Activated CD8-positive, alpha-beta memory T cell treated with anti-CD3 and anti-CD28 coated beads, Interleukin-2, amount 50 U/mL, for 4 hours (primary cell): Measurements from ENCODE around the gene PLAGL2.

Source experiments
- DNase-seq: peaks from one replicate; pipeline ENCODE4 v3.0.0-alpha.2; 2020

Gene PLAGL2

DNA sequence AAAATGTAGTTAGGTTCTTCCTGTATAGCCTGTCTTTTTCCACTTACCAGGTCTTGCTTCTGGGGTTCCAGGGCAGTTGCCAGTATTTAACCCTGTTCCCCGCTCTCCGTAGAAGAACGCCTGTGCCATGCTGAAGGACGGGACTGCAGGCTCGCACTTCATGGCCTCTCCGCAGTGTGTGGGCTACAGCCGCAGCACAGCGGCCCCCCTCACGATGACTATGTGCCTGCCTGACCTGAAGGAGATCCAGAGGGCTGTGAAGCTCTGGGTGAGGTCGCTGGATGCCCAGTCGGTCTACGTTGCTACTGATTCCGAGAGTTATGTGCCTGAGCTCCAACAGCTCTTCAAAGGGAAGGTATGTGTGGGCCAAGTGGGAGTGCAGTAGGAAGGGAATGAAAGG lies 23.2 kb upstream of the PLAGL2 start:
- DNase-seq = no peak

DNA sequence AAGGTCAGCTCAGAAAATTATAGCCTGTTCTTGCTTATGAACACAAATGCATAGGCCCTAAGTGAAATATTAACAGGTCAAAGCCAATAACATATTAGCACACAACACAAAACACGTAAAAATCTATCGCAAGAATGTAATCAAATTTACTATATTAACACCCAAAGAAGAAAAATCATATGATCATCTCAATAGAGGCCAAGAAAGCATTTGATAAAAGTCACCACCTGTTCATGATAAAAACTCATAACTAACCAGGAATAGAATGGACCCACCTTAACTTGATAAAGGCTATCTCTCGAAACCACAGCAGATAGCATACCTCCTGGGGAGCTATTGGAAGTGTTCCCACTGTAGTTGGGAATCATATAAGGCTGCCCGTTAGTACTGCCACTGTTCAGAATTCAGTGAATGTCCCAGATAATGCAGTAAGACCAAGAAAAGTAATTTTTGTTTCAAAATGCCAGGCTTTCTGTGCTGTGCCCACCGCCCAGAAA lies 21.8 kb upstream of the PLAGL2 start:
- DNase-seq = no peak

DNA sequence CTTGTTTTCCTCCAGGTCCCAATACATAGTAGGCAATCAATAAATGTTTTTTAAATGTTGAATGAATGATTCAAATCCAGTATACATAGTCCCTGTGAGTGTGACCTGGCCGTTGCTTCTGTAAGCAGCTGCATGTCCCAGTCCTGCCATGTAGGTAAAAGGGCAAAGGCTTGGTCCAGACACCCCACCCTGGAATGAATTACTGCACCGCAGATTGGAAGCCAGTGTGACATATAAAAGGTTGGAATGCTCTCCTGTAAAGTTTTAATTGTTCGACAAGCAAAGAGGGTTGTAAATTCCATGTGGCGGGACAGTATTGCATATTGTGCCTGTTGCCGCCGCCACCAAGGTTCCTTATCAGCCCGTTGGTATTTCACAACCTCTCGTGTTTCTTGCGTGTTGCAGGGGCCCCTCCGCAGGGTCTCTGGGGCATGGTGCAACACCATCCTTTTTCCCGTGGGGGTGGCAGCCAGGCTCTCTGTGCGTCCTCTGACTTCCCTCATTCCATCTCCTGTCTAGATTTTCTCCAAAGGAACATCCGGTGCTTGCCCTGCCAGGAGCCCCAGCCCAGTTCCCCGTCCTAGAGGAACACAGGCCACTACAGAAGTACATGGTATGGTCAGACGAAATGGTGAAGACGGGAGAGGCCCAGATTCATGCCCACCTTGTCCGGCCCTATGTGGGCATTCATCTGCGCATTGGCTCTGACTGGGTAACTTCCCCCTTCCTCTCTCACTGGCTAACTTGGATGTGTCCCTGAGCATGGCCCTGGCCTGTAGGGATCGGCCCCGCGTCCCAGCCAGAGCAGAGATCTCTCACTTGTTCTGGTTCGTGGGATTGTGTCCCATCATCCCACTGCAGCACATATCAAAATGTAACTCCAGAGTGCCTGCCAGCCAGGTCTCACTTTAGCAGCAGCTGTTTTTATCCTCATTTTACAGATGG lies 20.5 kb upstream of the PLAGL2 start:
- no peak for DNase-seq

DNA sequence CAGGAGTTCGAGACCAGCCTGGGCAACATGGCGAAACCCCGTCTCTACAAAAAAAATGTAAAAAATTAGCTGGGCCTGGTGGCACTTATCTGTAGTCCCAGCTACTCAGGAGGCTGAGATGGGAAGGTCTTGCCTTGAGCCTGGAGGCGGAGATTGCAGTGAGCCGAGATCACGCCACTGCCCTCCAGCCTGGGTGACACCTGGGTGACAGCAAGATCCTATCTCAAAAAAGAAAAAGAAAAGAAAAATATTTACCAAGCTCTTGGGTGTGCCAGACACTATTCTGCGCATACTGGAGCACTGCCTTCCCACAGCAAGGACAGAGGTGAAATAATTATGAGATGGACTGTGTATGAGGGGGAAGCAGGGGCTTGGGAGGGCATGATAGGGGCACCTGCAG lies 19.8 kb upstream of the PLAGL2 start:
- DNase-seq = no peak

DNA sequence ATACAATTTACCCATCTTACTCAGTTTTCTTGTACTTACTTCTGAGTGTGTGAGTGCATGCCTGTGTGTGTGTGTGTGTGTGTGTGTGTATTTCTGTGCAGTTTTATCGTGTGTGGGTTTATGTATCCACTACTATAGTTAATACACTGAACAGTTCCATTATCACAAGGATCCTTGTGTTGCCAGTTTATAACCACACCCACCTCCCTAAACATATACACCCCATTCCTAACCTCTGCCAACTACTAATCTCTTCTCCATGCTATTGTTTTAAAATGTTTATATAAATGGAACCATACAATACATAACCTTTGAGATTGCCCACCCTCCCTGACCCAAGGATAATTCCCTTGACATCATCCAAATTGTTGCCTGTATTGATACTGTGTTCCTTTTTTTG lies 18.8 kb upstream of the PLAGL2 start:
- DNase-seq = no peak

DNA sequence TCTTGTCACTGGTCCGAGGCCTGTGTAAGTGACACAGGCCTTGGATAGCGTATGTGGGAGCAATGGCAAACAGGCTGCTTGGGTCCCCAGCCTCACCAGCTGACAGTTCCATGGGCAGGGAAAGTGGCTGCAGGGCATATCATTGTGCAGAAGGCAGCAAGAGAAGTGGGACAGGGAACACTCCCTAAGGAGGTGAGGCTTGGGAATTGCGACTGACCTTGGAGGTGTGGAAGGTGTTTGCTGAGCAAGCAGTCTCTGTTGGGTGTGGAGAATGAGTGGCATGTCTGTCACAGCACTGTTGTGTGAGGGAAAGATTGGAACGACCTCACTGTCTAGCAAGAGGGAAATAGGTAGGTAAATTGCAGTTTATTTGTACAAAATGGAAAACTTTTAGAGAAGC lies 16.9 kb upstream of the PLAGL2 start:
- DNase-seq = no peak

DNA sequence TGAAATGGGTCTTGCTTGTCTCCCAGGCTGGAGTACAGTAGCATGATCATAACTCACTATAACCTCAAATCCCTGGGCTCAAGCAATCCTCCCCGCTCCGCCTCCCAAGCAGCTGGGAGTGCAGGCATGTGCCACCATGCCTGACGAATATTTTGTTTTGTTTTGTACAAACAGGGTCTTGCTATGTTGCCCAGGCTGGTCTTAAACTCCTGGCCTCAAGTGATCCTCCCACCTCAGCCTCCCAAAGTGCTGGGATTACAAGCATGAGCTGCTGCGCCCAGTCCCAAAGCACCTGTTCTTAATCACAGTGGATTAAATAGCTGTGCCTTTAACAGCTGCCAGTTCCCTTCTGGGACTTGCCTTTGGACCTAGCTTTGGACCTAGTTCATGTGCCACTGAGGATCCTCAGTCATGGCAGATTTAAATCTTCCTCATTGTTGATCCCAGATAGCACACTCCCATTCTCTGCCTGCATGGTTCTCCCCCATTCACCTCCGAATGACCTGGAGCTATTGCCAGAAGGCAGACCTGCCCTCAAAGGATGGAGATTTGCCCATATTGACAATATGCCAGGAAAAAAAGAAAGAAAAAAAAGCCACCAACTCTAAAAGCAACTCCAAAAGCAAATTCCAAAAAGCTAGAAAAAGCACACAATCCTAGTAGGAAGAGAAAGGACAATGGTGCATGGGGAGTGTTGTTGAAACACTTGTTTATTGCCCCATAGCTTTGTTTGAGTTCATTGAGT lies 10.8 kb upstream of the PLAGL2 start:
- no peak for DNase-seq

DNA sequence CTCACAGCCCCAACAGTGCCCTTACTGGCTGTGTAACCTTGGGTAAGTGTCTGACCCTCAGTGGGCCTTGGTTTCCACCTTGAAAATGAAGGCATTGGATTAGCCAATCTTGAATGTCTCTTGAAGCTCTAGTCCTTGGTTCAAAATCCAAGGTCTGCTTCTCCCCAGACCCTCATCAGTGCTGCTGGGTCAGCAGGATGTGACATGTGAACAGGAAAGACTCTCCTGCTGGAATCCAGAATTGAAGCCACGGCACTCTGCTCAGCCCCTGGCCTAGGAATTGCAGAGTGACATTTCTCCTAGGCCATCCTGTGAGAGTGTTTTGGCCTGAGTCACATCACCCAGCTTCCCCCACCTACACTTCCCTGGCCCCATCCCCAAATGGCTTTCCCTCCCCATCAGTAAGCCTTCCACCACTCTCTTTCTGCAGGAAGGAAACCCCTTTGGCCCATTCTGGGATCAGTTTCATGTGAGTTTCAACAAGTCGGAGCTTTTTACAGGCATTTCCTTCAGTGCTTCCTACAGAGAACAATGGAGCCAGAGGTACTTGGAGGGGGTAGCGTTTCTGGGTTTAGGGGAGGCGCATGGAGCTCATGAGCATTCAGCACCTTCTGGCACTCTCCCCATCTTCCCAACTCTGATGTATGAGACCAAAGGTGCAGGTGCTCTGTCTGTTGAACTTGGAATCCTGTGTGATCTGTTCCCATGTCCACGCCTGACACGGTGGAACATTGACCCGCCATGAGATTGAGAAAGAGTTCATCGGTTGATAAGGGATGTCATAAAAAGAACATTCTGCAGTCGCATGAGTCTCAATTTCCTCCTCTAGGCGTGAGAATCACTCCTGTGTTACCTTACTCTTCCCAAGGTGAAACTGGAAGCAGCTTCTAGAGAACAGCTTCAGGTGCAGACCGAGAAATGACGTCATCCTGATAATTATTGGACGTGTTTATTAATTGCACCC lies 8.9 kb upstream of the PLAGL2 start:
- no peak for DNase-seq

DNA sequence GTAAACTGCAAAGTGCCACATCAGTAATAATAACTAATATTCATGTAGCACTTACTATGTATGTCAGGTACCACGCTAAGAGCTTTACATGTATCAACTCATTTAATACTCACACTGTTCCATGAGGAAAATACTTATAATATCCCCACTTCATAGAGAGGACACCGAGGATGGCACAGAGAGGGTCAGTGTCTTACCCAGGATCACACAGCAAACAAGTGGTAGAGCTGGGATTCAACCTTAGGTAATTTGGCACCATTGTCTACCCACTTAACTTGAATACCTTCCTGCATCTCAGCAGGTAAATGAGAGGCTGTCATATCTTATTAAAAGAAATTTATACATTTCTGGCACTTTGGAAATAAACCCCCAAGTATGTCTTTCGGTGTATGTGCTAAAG lies 8.2 kb upstream of the PLAGL2 start:
- no peak for DNase-seq

DNA sequence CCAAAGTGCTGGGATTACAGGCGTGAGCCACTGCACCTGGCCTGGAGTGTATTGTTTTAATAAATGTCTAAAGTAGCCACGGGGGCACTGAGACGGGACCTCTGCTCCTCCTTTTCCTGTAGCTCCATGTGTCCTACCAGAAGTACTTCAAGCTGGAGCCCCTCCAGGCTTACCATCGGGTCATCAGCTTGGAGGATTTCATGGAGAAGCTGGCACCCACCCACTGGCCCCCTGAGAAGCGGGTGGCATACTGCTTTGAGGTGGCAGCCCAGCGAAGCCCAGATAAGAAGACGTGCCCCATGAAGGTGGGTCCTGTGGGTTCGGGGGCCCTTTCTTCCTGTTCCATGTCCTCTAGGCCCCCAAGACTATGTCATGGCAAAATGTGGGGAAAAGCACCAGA lies 7.6 kb upstream of the PLAGL2 start:
- no peak for DNase-seq

DNA sequence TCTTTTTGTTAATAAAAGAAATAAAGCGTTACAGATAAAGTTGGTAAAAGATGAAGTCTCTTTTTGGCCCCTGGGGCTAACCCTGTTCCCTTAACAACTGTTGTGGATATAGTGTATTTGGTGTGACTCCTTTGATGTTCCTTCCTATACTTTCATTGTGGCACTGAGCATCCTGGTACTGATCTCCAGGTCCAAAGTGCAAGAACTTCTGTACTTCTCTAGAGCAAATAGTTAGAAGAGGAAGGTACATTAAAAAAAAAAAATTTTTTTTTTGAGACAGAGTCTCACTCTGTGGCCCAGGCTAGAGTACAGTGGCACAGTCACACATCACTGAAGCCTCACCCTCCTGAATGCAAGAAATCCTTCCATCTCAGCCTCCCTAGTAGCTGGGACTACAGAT lies 6.3 kb upstream of the PLAGL2 start:
- DNase-seq = no peak

DNA sequence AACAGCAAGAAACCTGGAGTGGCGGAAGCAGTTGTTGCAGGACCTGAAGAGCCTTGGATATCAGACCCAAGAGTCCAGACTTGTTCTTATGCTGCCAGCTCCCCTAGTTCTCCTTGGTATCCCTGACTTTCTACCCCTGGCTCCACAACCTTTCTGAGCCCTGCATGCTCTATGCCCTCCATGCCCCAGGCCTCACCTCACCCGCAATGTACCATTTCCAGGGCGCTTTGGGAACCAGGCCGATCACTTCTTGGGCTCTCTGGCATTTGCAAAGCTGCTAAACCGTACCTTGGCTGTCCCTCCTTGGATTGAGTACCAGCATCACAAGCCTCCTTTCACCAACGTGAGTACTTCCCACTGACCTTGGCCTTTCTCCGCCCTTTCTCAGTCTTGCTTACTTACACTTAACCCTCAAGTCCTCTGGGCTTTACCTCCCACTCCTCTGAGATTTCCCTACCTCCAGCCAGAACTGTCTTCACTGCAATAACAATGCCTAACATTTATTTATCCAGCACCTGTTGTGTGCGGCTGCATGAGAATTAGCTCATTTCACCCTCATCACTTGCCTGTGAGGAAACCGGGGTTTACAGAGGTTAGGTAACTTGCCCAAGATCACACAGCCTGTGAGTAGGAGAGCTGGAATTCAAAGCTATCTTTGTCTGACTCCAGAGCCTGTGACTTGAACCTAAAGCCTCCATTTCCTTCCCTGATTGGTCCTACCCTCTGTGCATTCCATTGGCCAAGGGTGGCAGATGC lies 2.5 kb upstream of the PLAGL2 start:
- no peak for DNase-seq

DNA sequence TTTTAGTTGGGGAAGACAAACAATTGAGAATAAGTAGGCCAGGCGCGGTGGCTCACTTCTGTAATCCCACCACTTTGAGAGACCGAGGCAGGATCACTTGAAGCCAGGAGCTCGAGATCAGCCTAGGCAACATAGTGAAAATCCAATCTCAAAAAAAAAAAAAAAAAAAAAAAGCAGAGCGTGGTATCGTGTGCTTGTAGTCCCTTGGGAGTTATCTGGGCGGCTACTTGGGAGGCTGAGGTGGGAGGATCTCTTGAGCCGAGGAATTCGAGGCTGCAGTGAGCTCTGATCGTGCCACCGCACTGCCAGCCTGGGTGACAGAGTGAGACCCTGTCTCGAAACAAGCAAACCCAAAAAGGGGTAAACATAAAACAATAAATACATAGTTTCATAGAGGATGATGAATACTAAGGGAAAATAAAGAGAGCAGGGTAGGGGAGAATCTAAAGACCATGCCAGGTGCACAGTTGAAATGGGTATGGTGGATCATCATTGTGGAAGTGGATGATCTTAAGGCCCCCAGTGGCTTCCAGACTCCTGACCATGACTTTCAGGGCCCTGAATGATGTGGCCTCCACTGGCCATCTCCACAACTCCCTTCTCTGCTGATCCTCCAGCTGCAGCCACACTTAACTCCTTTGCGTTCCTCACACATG lies 1.1 kb upstream of the PLAGL2 start:
- DNase-seq = no peak

DNA sequence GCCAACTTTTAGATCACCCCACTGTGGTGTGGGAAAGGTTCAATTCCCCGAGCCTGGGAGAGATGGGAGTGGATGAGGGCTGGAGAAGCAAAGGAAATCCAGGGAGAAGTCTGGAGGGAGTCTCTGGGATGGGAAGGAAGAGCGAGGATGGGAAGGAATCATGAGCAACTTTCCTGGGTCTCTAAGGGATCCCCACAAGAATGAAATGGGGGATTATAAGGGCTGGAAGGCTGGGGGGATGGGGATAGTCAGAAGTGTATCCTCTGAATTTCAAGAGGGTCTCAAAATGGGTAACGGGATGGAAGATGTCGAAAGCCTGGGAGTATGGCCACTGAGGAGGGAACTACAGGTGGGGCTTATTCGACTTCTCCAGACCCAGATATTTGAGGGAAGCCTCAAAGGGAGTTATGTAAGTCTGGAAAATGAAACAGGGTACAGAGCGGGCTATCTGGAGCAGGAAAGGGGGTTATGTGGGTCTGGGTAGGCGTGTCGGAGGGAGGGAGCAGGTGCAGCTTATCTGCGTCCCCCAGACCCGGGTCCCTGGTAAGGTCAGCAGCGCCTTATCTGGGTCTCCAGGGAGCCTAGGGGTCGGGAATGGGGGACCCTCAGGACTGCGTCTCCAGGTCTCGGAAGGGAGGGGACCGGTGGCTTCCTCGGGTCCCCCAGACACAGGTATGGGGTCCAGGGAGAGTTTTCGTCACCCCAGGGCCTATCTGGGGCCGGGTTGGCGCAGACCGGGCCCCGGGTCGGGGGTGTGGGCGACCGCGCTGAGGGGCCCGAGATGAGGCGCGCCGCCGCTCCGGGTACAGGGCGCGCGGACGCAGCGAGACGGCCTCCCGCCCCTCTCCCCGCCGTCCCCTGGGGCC lies 550 bp downstream of the PLAGL2 start:
- DNase-seq = no peak

DNA sequence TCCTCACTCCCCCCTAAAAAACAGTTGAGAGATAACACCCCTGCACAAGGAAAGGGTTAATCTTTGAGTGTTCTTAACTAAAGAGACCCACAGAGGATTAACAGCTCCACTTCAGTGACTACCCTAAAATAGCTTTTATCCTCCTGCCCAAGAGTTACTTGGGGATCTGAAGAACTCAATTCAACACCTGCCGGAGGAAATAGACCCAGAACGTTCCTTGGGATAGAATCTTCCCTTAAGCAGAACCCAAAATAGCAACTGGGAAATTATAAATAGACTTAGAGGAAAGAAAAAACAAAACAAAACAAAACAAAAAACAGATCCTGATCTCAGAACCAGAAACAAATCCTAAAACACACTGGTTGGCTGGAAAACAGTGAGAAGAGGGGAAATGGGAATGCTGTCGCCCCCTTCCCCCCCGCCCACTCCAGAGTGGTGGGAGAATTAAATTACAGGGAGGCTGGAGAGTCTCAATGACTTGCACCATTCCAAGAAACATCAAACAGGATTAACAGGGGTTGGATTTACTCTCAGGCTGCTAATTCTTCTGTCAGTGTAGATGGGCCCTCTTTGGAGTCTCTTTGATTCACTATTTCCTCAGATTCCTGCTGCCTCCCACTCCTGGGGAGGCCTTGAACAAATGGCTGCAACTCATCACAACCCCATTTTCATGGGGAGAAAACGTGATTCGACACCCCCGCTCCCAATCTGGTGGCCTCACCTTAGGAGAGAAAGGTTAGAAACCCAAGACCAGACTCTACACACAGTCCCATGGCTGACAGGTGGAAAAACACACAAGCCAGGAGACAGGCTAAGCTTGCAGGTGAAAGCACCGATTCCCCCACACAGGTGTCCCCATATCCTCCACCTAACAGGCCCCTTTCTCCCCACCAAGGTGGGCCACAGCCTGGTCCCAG lies 1.4 kb downstream of the PLAGL2 start:
- DNase-seq = no peak

DNA sequence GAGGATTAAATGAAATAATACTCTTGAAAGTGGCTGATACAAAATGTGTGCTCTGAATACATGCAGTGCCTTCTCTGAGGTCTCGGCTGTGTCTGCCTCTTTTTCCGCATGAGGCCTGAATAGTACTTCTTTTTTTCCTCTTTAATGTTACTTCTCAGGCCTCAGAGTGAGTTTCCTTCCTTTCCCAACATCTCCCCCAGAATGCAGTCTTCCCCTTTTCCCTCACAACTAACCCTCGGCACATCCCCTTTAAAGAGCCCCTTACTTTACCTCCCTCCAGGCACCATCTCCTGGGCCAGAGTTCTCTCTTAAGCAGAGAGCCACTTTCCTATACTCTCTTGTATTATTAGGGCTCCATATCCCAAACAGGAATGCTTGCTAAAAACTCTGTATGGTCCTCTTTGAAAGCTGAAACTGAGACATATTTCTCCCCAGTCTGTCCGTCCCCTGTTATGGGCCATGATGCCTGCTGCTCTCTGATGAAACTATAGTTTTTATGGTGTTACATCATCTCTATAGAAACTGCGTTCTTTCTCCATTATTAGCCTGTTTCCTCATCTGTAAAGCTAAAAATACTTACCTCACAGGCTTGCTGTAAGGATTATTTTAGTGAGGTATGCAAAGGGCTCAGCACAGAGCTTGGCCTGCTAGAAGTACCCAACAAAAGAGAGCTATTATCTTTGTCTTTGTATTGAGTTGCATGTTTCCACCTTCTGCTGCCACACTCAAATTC lies 2.3 kb downstream of the PLAGL2 start:
- no peak for DNase-seq

DNA sequence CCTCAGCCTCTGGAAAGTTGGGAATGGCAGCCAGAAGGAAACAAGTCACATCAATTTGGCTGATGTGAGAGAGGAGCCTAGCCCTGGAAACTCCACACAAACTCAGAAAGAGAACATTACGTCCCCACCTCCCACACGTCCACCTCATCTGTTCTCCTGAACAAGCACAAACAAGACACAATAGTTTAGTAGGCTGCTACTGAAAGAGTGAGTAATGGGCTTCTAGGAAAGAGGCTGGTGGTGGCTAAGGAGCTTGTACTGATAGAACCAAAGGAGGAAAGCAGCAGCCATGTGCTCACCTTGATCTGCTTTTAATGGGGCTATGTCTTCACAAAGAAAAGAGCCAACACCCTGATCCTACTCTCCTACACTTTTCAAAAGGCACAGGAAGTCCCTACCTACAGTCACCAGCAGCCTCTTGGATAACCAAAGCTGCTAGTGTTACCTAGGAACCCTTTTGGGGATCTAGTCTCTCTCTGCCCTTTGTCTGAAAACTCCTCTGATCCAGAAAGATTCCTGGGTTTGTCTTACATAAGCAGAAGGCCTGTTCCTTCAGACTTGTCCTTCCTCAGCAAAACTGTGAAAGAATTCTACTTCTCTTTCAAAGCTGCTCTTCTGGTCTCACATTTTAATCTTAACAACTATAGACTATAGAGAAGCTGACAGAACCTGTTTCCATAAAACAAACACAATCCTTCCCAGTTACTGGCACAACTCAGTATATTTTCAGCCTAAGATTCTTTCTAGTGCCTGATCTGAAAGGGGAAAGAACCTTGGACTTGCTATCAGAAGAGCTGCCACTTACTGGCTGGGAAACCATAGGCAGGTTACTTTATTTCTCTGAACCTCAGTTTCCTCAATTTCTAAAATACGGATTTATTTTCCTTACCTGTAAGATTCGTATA lies 3.1 kb downstream of the PLAGL2 start:
- DNase-seq = no peak
